CD4-positive, alpha-beta T cell (primary cell): ENCODE measurements around the gene SUCLG2. TPM values are rescaled to one million over a fixed set of nuclear protein-coding genes. Genes with fewer than 3 reads are reported as not detected.

ENCODE experiments used
- ATAC-seq: fragments of 200-7000 bp; cut with Tn5 transposase; one replicate; pipeline ENCODE4 v1.10.0; 2022; ENCODE audit warnings: mild to moderate bottlenecking; ENCODE audit not compliant: poor library complexity
- CTCF ChIA-PET: fragments of 350-600 bp; sonication (Branson Sonifier 250); formaldehyde crosslinking; loops from one replicate; lab custom pipeline; 2021; ENCODE audit warnings: antibody characterized with exemption, inconsistent platforms; lab: Charles Lee
- POLR2A ChIA-PET: fragments of 350-600 bp; sonication (Branson Sonifier 250); formaldehyde crosslinking; loops from one replicate; lab custom pipeline; 2021; ENCODE audit warnings: antibody characterized with exemption, inconsistent platforms; lab: Charles Lee
- DNase-seq, 14 experiments: peaks; one replicate each; pipeline ENCODE4 v3.0.0-alpha.2; 2013 to 2020; ENCODE audit warnings: mixed read lengths in 2 of 14
- H3K27ac ChIP-seq, 2 donors: one replicate each; pipeline versions ENCODE4 v1.5.1 to v1.7.0; 2013; ENCODE audit warnings: low read length in 2 of 2, low read depth in 1 of 2, mild to moderate bottlenecking in 1 of 2
- H3K27me3 ChIP-seq, 2 experiments: 1 replicate in 1 of 2; 2 replicates in 1 of 2; pipeline versions ENCODE4 v1.6.1 to v1.7.0; 2013; ENCODE audit warnings: low read length in 2 of 2, control low read depth in 1 of 2, mild to moderate bottlenecking in 1 of 2, moderate library complexity in 1 of 2; ENCODE audit not compliant: insufficient read depth in 2 of 2, control insufficient read depth in 1 of 2
- H3K36me3 ChIP-seq: one replicate; pipeline ENCODE4 v1.6.1; 2013; ENCODE audit warnings: low read length, control low read depth; ENCODE audit not compliant: insufficient read depth
- H3K4me1 ChIP-seq: one replicate; pipeline ENCODE4 v1.6.1; 2013; ENCODE audit warnings: low read length, control low read depth; ENCODE audit not compliant: insufficient read depth
- H3K4me3 ChIP-seq: one replicate; pipeline ENCODE4 v1.5.1; 2013; ENCODE audit warnings: mild to moderate bottlenecking, low read length, moderate library complexity
- H3K9me3 ChIP-seq, 2 experiments: 1 replicate in 1 of 2; 2 replicates in 1 of 2; pipeline versions ENCODE4 v1.6.1 to v1.7.0; 2013; ENCODE audit warnings: low read length in 2 of 2, mild to moderate bottlenecking in 2 of 2, control low read depth in 1 of 2, moderate library complexity in 1 of 2; ENCODE audit not compliant: control insufficient read depth in 1 of 2, insufficient read depth in 1 of 2
- H3K27ac Mint-ChIP-seq: one replicate; pipeline ENCODE4 v1.8.0; 2020; ENCODE audit warnings: mixed read lengths
- H3K27me3 Mint-ChIP-seq: one replicate; pipeline ENCODE4 v1.8.0; 2021; ENCODE audit warnings: mixed read lengths
- H3K36me3 Mint-ChIP-seq: one replicate; pipeline ENCODE4 v1.8.0; 2021; ENCODE audit warnings: low read depth, mixed read lengths
- H3K4me1 Mint-ChIP-seq: one replicate; pipeline ENCODE4 v1.8.0; 2021; ENCODE audit warnings: low read depth, mixed read lengths
- H3K4me3 Mint-ChIP-seq: one replicate; pipeline ENCODE4 v1.8.0; 2020; ENCODE audit warnings: mild to moderate bottlenecking, mixed read lengths
- H3K9me3 Mint-ChIP-seq: one replicate; pipeline ENCODE4 v1.8.0; 2020; ENCODE audit warnings: mixed read lengths
- CTCF ChIP-seq: fragments of 200-600 bp; IDR thresholded peaks from one replicate; pipeline ENCODE4 v1.8.0; 2022; ENCODE audit warnings: antibody characterized with exemption, mild to moderate bottlenecking
- intact Hi-C, 2 experiments: fragments of 100-400 bp; cut with DNase I in 1 of 2; cut with micrococcal nuclease in 1 of 2; formaldehyde crosslinking; loops; one replicate each; pipeline versions ENCODE4 v1.15.1 to v1.9.0; 2023 to 2025; cut with DNase I, micrococcal nuclease
- total RNA-seq, 174 experiments: library from RNA in 2 of 174; stranded (reverse) in 2 of 174; gene quantifications; one replicate each; pipeline ENCODE4 v1.2.3 and lab custom pipeline; 2021 to 2026

SUCLG2 gene
- total RNA-seq, 2 experiments from 2014 or later, result 51.7 to 52.4 TPM

- H3K27ac ChIP-seq, result no peak overlapping the region
- H3K27me3 Mint-ChIP-seq, result no peaks in the 10 kb centered on the region
- no peak overlapping the region for H3K4me3 Mint-ChIP-seq
- no peak overlapping the region for H3K4me3 ChIP-seq
- H3K4me1 Mint-ChIP-seq, result peaks cover 47% of the 10 kb centered on the region
- peaks cover 49% of the 10 kb centered on the region for H3K36me3 ChIP-seq
- ChIA-PET CTCF (no interaction called here), POLR2A (no interaction called here)
- DNase-seq (no peak), ATAC-seq (no peak)
- H3K36me3 Mint-ChIP-seq, result peaks cover 92% of the 10 kb centered on the region
- TF ChIP-seq CTCF, result no peak
- peak overlapping the region; percentile 3 for H3K27ac Mint-ChIP-seq
- H3K4me1 ChIP-seq, result peaks cover 3% of the 10 kb centered on the region
- no peaks in the 10 kb centered on the region for H3K27me3 ChIP-seq
- H3K9me3 ChIP-seq, result no peaks in the 10 kb centered on the region
- H3K9me3 Mint-ChIP-seq, result no peaks in the 10 kb centered on the region
- intact Hi-C loops, result no loop called here
Observed at GRCh38 chr3:67616046-67616445, 38.4 kb downstream of the SUCLG2 start.

GRCh38 chr3:67614195-67614594 lies 40.2 kb downstream of the SUCLG2 start:
- peaks cover 52% of the 10 kb centered on the region for H3K4me1 Mint-ChIP-seq
- no peaks in the 10 kb centered on the region for H3K27me3 Mint-ChIP-seq
- no peaks in the 10 kb centered on the region for H3K9me3 Mint-ChIP-seq
- DNase-seq, result no peak
- no peaks in the 10 kb centered on the region for H3K9me3 ChIP-seq
- H3K27ac ChIP-seq, result no peak overlapping the region
- CTCF ChIA-PET, result no interaction called here
- peak overlapping the region; percentile 19 for H3K27ac Mint-ChIP-seq
- ATAC-seq, result no peak
- H3K27me3 ChIP-seq, result no peaks in the 10 kb centered on the region
- peaks cover 3% of the 10 kb centered on the region for H3K4me1 ChIP-seq
- POLR2A ChIA-PET, result no interaction called here
- peaks cover 56% of the 10 kb centered on the region for H3K36me3 ChIP-seq
- H3K4me3 Mint-ChIP-seq, result no peak overlapping the region
- H3K36me3 Mint-ChIP-seq, result peaks cover 93% of the 10 kb centered on the region
- no peak for TF ChIP-seq CTCF
- H3K4me3 ChIP-seq, result no peak overlapping the region
- intact Hi-C loops, result no loop called here

- POLR2A ChIA-PET, result interaction anchor here (1.3 kb wide), 1 partner anchor 8 kb away, joined by 3 read pairs; no protein-coding TSS in a partner anchor
- H3K27ac Mint-ChIP-seq, result peak overlapping the region; percentile 39
Observed at GRCh38 chr3:67610458-67610857, 44.0 kb downstream of the SUCLG2 start.

More at GRCh38 chr3:67610458-67610857, 44.0 kb downstream of the SUCLG2 start:
- Mint-ChIP-seq H3K9me3 (no peaks in the 10 kb centered on the region), H3K4me3 (no peak overlapping the region), H3K4me1 (peaks cover 56% of the 10 kb centered on the region), H3K27me3 (no peaks in the 10 kb centered on the region), H3K36me3 (peaks cover 93% of the 10 kb centered on the region)
- Histone ChIP-seq H3K27me3 (no peaks in the 10 kb centered on the region), H3K27ac (no peak overlapping the region), H3K4me3 (no peak overlapping the region), H3K9me3 (no peaks in the 10 kb centered on the region), H3K4me1 (peaks cover 8% of the 10 kb centered on the region), H3K36me3 (peaks cover 53% of the 10 kb centered on the region)
- TF ChIP-seq CTCF, result no peak
- intact Hi-C loops, result no loop called here
- CTCF ChIA-PET, result no interaction called here
- DNase-seq (no peak), ATAC-seq (no peak)
